ENCODE measurements around the gene UGT2B7. TPM values are rescaled to one million over a fixed set of nuclear protein-coding genes. Genes with fewer than 3 reads are reported as not detected.
"Not testable (repeated sequence)": the region's sequence is repeated elsewhere in the genome, so short reads cannot be mapped to it uniquely, and the experiment has no call there.

UGT2B7 gene
- not detected for total RNA-seq

DNA sequence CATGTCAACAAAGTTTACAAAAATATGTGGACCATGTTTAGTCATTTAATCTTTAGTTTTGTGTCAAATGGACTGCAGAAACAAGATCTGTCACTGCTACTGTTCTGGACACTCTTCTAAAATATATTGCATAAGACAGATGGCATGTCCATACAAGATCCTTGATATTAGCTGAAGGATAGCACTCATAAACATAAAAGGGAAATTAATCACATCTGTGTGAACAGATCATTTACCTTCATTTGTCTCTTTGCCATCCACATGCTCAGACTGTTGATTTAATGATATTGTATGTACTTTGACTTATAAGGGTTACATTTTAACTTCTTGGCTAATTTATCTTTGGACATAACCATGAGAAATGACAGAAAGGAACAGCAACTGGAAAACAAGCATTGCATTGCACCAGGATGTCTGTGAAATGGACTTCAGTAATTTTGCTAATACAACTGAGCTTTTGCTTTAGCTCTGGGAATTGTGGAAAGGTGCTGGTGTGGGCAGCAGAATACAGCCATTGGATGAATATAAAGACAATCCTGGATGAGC, at the start of gene UGT2B7:
UGT2B7 (plus strand) TSS at position 364 of the 546 bp plus-strand sequence; CDS start at position 411, 47 bp downstream.
- Mint-ChIP-seq H3K9me3 (no peaks in the 10 kb centered on the region), H3K4me1 (no peaks in the 10 kb centered on the region), H3K27ac (no peak within 1 kb of the TSS), H3K4me3 (no peak within 1 kb of the TSS), H3K36me3 (ENCODE audit: low read depth) (no peaks in the 10 kb centered on the region), H3K27me3 (no peaks in the 10 kb centered on the region)
- no peak for DNase-seq
- CTCF ChIA-PET = no interaction called here
- POLR2A ChIA-PET = no interaction called here

GRCh38 chr4:69049860-69050259, 46.4 kb upstream of the UGT2B7 start:
- H3K9me3 Mint-ChIP-seq = no peaks in the 10 kb centered on the region
- H3K36me3 Mint-ChIP-seq (ENCODE audit: low read depth) = no peaks in the 10 kb centered on the region
- POLR2A ChIA-PET = no interaction called here
- no peak overlapping the region for H3K27ac Mint-ChIP-seq
- H3K27me3 Mint-ChIP-seq = no peaks in the 10 kb centered on the region
- no peak for DNase-seq
- H3K4me1 Mint-ChIP-seq = no peaks in the 10 kb centered on the region
- no peak overlapping the region for H3K4me3 Mint-ChIP-seq
- CTCF ChIA-PET = no interaction called here

DNA sequence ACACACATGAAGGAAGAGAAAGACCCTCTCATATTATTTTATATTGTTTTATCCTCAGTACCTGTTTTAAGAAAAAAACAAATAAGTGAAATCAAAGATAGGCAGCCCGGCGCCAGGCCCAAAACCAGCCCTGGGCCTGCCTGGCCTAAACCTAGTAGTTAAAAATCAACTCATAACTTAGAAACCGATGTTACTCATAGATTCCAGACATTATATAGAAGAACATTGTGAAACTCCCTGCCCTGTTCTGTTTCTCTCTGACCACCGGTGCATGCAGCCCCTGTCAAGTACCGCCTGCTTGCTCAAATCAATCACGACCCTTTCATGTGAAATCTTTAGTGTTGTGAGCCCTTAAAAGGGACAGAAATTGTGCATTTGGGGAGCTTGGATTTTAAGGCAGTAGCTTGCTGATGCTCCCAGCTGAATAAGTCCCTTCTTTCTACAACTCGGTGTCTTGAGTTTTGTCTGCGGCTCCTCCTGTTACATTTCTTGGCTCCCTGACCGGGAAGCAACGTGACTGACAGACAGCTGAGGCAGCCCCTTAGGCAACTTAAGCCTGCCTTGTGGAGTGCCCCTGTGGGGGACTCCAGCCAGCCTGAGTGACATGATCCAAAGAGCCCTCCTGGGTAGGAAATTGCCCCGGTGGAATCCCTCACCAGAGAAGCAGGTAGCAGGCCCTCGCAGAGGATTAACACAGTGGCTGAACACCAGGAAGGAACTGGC, 45.3 kb upstream of the UGT2B7 start:
- POLR2A ChIA-PET; H3K27me3 Mint-ChIP-seq; H3K9me3 Mint-ChIP-seq; H3K36me3 Mint-ChIP-seq (ENCODE audit: low read depth); DNase-seq; H3K4me1 Mint-ChIP-seq; H3K27ac Mint-ChIP-seq; H3K4me3 Mint-ChIP-seq; CTCF ChIA-PET: not testable (repeated sequence)

DNA sequence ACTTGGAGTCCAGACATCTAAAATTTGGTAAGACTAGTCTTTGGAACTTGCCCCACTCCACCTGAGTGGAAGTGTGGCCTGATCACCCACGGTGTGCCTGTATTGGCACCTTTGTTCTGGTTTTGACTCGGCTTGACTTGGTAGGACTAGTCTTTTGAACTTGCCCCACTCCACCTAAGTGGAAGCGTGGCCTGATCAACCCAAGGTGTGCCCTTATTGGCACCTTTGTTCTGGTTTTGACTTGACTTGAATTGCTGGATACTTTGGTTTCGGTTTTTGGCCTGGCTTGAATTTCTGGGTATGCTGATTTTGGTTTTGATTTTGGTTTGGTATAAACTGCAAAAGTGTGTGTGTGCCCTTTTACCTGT, 44.7 kb upstream of the UGT2B7 start:
- Mint-ChIP-seq H3K27ac (no peak overlapping the region), H3K4me1 (no peaks in the 10 kb centered on the region), H3K36me3 (ENCODE audit: low read depth) (no peaks in the 10 kb centered on the region), H3K27me3 (no peaks in the 10 kb centered on the region), H3K4me3 (no peak overlapping the region), H3K9me3 (no peaks in the 10 kb centered on the region)
- CTCF ChIA-PET = no interaction called here
- POLR2A ChIA-PET = no interaction called here
- DNase-seq = no peak

GRCh38 chr4:69053309-69053885, 42.9 kb upstream of the UGT2B7 start:
- DNase-seq; CTCF ChIA-PET; H3K36me3 Mint-ChIP-seq (ENCODE audit: low read depth); H3K4me3 Mint-ChIP-seq; POLR2A ChIA-PET; H3K4me1 Mint-ChIP-seq; H3K27ac Mint-ChIP-seq; H3K27me3 Mint-ChIP-seq; H3K9me3 Mint-ChIP-seq: not testable (repeated sequence)

DNA sequence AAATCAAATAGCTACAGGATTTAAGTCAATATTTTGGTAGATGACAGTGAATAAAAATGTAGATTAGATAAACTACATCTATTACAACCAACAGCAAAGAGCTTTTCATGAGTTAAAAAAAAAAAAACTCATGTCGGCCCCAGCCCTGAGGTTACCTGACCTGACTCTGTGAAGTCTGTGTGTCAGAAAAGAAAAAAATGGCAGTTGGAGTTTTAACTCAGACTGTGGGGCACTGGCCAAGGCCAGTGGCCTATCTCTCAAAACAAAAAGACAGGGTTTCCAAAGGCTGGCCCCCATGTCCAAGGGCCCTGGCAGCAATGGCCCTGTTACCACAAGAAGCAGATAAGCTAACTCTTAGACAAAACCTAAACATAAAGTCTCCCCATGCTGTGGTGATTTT, 42.2 kb upstream of the UGT2B7 start:
- H3K4me3 Mint-ChIP-seq; CTCF ChIA-PET; H3K36me3 Mint-ChIP-seq (ENCODE audit: low read depth); H3K4me1 Mint-ChIP-seq; DNase-seq; H3K9me3 Mint-ChIP-seq; POLR2A ChIA-PET; H3K27ac Mint-ChIP-seq; H3K27me3 Mint-ChIP-seq: not testable (repeated sequence)

- Mint-ChIP-seq H3K4me3 (no peak overlapping the region), H3K27me3 (no peaks in the 10 kb centered on the region), H3K36me3 (ENCODE audit: low read depth) (no peaks in the 10 kb centered on the region), H3K9me3 (no peaks in the 10 kb centered on the region), H3K27ac (no peak overlapping the region), H3K4me1 (no peaks in the 10 kb centered on the region)
- CTCF ChIA-PET = no interaction called here
- POLR2A ChIA-PET = no interaction called here
- no peak for DNase-seq
Observed at GRCh38 chr4:69054578-69055200, 41.6 kb upstream of the UGT2B7 start.

DNA sequence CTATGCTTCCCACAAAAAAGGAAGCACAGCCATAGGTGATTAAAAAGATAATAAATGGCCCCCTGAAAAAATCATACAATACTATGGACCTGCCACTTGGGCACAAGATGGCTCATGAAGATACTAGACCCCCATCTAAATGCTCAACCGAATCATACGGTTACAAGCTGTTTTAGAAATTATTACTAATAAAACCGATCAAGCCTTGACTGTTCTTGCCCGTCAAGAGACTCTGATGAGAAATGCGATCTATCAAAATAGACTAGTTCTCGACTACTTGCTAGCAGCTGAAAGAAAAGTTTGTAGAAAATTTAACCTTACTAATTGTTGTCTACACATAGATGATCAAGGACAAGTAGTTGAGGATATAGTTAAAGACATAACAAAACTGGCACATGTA, 40.1 kb upstream of the UGT2B7 start:
- no peaks in the 10 kb centered on the region for H3K4me1 Mint-ChIP-seq

GRCh38 chr4:69056921-69057550, 39.2 kb upstream of the UGT2B7 start:
- no peaks in the 10 kb centered on the region for H3K9me3 Mint-ChIP-seq
- H3K4me1 Mint-ChIP-seq = no peaks in the 10 kb centered on the region
- POLR2A ChIA-PET = no interaction called here

More for the DNA sequence above, 40.1 kb upstream of the UGT2B7 start:
- Mint-ChIP-seq H3K36me3 (ENCODE audit: low read depth) (no peaks in the 10 kb centered on the region), H3K27ac (no peak overlapping the region), H3K9me3 (no peaks in the 10 kb centered on the region), H3K27me3 (no peaks in the 10 kb centered on the region), H3K4me3 (no peak overlapping the region)
- CTCF ChIA-PET = no interaction called here
- POLR2A ChIA-PET = no interaction called here
- no peak for DNase-seq

DNA sequence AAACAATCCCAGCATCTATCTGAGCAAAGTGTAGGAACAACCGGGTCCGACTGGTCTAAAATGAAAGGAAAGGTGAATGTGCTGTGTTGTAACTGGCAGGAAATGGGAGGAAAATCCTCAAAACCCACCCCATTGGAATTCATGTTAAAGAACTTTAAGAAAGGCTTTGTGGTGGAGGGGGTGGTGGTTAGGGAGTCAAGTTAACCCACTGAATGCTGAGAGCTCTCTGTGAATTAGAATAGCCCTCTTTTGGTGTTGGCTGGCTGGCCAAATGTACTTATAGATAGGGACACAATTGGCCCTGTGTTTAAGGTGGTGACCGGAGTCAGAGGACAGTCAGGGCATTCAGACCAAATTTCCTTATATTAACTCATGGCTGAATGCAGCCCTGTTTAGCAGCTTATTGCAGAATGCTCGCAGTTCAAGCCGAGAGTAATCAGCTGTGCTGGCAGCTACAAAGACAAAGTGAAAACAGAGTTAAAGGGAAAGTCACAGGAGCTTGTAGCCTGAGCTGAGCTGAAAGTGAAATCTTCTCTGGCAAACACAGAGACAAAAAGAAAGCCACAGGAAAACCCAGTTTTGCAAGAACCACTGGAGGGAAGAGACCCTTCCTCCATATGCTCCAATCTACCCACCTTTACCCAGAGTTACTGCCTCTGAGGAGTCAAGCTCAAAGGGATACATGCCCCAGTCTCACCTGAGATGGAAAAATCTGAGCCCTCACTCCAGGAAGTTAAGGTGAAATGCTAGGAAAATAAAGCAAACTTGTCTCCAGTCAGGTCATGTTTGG, 38.5 kb upstream of the UGT2B7 start:
- CTCF ChIA-PET = no interaction called here
- no peak overlapping the region for H3K27ac Mint-ChIP-seq
- H3K4me1 Mint-ChIP-seq = no peaks in the 10 kb centered on the region
- POLR2A ChIA-PET = no interaction called here
- H3K4me3 Mint-ChIP-seq = no peak overlapping the region
- H3K27me3 Mint-ChIP-seq = no peaks in the 10 kb centered on the region
- H3K36me3 Mint-ChIP-seq (ENCODE audit: low read depth) = no peaks in the 10 kb centered on the region
- DNase-seq = no peak
- H3K9me3 Mint-ChIP-seq = no peaks in the 10 kb centered on the region

More at GRCh38 chr4:69056921-69057550, 39.2 kb upstream of the UGT2B7 start:
- H3K27me3 Mint-ChIP-seq = no peaks in the 10 kb centered on the region
- DNase-seq = no peak
- H3K27ac Mint-ChIP-seq = no peak overlapping the region
- CTCF ChIA-PET = no interaction called here
- H3K36me3 Mint-ChIP-seq (ENCODE audit: low read depth) = no peaks in the 10 kb centered on the region
- H3K4me3 Mint-ChIP-seq = no peak overlapping the region

- Mint-ChIP-seq H3K27me3 (no peaks in the 10 kb centered on the region), H3K4me1 (no peaks in the 10 kb centered on the region), H3K36me3 (ENCODE audit: low read depth) (no peaks in the 10 kb centered on the region), H3K27ac (no peak overlapping the region), H3K4me3 (no peak overlapping the region), H3K9me3 (no peaks in the 10 kb centered on the region)
- DNase-seq = no peak
- ChIA-PET CTCF (no interaction called here), POLR2A (no interaction called here)
Observed at GRCh38 chr4:69058410-69059059, 37.7 kb upstream of the UGT2B7 start.

DNA sequence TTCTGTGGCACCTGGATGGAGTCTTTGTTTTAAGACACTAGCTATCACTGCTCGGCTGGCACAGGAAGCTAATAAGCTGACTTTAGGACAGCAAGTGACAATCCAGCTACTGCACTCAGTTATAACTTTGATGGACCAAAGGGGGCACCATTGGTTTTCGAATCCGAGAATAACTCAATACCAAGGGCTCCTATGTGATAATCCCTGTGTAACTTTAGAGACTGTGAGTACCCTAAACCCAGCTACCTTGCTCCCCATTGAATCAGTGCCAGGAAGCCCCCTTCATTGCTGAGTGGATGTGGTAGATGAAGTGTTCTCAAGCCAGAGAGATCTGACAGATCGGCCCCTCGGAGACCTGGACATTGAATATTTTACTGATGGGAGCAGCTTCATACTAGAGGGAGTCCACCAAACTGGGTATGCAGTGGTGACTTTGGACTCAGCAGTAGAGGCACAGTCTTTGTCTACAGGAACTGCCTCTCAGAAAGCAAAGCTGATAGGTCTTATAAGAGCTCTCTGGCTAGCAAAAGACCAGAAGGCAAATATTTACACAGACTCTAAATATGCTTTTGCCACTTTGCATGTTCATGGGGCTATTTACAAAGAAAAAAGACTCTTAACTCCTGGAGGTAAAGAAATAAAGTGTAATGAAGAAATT, 35.5 kb upstream of the UGT2B7 start:
- H3K27me3 Mint-ChIP-seq = no peaks in the 10 kb centered on the region
- no peaks in the 10 kb centered on the region for H3K9me3 Mint-ChIP-seq
- CTCF ChIA-PET = interaction anchor here (1.2 kb wide), 1 partner anchor 35 kb away, joined by 3 read pairs; no protein-coding TSS in a partner anchor
- H3K4me1 Mint-ChIP-seq = no peaks in the 10 kb centered on the region
- no peak overlapping the region for H3K4me3 Mint-ChIP-seq
- POLR2A ChIA-PET = no interaction called here
- DNase-seq = no peak
- no peaks in the 10 kb centered on the region for H3K36me3 Mint-ChIP-seq (ENCODE audit: low read depth)
- no peak overlapping the region for H3K27ac Mint-ChIP-seq
